DND-41 (cell line): ENCODE results near the gene AKT1.

Experiments used
- ATAC-seq: fragments of 200-7000 bp; cut with Tn5 transposase; 3 replicates; pipeline ENCODE4 v1.9.1; 2021; ENCODE audit warnings: low read depth; ENCODE audit not compliant: insufficient read depth
- DNase-seq: peaks from one replicate; pipeline ENCODE4 v3.0.0-alpha.2; 2020
- H2AFZ ChIP-seq: 2 replicates; pipeline ENCODE4 v1.6.0; 2012; ENCODE audit warnings: low read depth, low read length
- H3K27ac ChIP-seq: 2 replicates; pipeline ENCODE4 v1.5.1; 2012; ENCODE audit warnings: low read length, inconsistent platforms
- H3K27me3 ChIP-seq: fragments of 200-600 bp; sonication (generic); 2 replicates; pipeline ENCODE4 v1.6.0; 2012; ENCODE audit warnings: low read length, mild to moderate bottlenecking, inconsistent platforms; ENCODE audit not compliant: insufficient read depth, poor library complexity
- H3K36me3 ChIP-seq: 2 replicates; pipeline ENCODE4 v1.5.1; 2012; ENCODE audit warnings: low read length, inconsistent platforms; ENCODE audit not compliant: insufficient read depth
- H3K4me1 ChIP-seq: 2 replicates; pipeline ENCODE4 v1.5.1; 2012; ENCODE audit warnings: mild to moderate bottlenecking, low read length; ENCODE audit not compliant: insufficient read depth
- H3K4me2 ChIP-seq: 2 replicates; pipeline ENCODE4 v1.6.0; 2012; ENCODE audit warnings: mild to moderate bottlenecking, moderate library complexity, low read length, inconsistent platforms; ENCODE audit not compliant: insufficient read depth
- H3K4me3 ChIP-seq, 2 experiments: fragments of 200-600 bp in 1 of 2; shearing (Covaris generic) in 1 of 2; 2 replicates each; pipeline ENCODE4 v1.5.1; 2012 to 2016; ENCODE audit warnings: inconsistent platforms in 2 of 2, low read length in 2 of 2, mild to moderate bottlenecking in 2 of 2, low read depth in 1 of 2, moderate library complexity in 1 of 2
- H3K79me2 ChIP-seq: 2 replicates; pipeline ENCODE4 v1.6.0; 2012; ENCODE audit warnings: low read length, inconsistent platforms; ENCODE audit not compliant: insufficient read depth
- H3K9ac ChIP-seq: 2 replicates; pipeline ENCODE4 v1.6.0; 2012; ENCODE audit warnings: low read depth, mild to moderate bottlenecking, inconsistent platforms, low read length, moderate library complexity
- H3K9me3 ChIP-seq: 2 replicates; pipeline ENCODE4 v1.5.1; 2012; ENCODE audit warnings: low read length, moderate library complexity, mild to moderate bottlenecking, inconsistent platforms; ENCODE audit not compliant: insufficient read depth, severe bottlenecking
- H4K20me1 ChIP-seq: 2 replicates; pipeline ENCODE4 v1.6.0; 2012; ENCODE audit warnings: low read length; ENCODE audit not compliant: insufficient read depth
- EZH2 ChIP-seq: IDR thresholded peaks from 3 replicates; pipeline ENCODE4 v1.6.1; 2012; ENCODE audit warnings: borderline replicate concordance, low read depth, mild to moderate bottlenecking, moderate library complexity, low read length, inconsistent platforms; ENCODE audit not compliant: severe bottlenecking
- TF ChIP-seq, protein P1 (sequence below): IDR thresholded peaks from 2 replicates; pipeline ENCODE4 v1.5.1; 2012; ENCODE audit warnings: borderline replicate concordance, low read length, moderate library complexity, mild to moderate bottlenecking; ENCODE audit not compliant: poor library complexity, severe bottlenecking; ENCODE audit errors: extremely low read depth

AKT1 gene

DNA sequence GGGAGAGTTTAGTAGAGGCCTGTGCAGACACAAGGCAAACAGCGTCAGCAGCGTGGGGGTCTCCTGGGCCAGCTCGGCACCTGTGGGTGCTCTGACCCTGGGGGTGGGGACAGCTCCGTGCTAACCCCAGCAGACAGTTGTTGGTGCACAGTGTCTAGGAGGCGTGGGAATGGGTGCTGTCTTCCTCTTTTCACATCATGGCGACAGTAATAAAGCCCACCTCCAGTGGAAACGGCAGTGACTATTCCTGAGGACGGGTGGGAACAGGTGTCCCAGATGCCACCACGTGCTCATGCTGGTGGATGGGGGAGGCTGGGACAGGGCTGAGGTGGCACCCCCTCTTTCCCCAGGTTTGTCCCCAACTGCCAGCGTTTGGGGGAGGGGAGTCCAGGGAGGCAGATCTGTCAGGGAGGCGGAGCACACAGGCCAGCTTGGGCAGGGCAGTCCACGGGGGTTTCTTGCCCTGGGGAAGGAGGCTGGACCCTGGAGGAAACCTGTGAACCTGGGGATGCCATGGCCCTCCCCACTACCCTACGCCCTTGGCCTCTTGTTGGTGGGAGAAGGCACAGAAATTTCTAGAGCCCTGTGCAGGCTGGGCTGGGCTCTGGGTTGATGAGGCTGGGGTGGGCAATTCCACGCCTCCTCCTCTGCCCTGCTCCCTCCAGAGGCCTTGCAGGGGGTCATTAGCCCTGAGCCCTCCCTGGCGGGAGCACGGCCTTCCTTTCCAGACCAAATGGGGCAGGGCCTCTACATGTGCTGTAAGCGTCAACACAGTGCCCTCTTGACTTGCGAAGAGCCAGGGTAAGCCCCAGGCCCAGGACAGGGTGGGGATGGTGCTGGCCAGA is 9.2 kb upstream of the AKT1 start:
- no peaks in the 10 kb centered on the region; the same call in 1 of the 2 replicates for H3K36me3 ChIP-seq
- peaks cover 6% of the 10 kb centered on the region; the same call in 1 of the 2 replicates for H3K79me2 ChIP-seq
- H3K27me3 ChIP-seq: no peaks in the 10 kb centered on the region
- TF ChIP-seq, protein P1, sequence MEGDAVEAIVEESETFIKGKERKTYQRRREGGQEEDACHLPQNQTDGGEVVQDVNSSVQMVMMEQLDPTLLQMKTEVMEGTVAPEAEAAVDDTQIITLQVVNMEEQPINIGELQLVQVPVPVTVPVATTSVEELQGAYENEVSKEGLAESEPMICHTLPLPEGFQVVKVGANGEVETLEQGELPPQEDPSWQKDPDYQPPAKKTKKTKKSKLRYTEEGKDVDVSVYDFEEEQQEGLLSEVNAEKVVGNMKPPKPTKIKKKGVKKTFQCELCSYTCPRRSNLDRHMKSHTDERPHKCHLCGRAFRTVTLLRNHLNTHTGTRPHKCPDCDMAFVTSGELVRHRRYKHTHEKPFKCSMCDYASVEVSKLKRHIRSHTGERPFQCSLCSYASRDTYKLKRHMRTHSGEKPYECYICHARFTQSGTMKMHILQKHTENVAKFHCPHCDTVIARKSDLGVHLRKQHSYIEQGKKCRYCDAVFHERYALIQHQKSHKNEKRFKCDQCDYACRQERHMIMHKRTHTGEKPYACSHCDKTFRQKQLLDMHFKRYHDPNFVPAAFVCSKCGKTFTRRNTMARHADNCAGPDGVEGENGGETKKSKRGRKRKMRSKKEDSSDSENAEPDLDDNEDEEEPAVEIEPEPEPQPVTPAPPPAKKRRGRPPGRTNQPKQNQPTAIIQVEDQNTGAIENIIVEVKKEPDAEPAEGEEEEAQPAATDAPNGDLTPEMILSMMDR: no peak
- TF ChIP-seq EZH2: no peak
- no peak overlapping the region for H3K27ac ChIP-seq
- H2AFZ ChIP-seq: no peak overlapping the region
- DNase-seq (no peak), ATAC-seq (no peak)
- H4K20me1 ChIP-seq: peaks cover 24% of the 10 kb centered on the region
- H3K9ac ChIP-seq: no peak overlapping the region
- peaks cover 25% of the 10 kb centered on the region for H3K4me1 ChIP-seq
- no peak overlapping the region for H3K4me2 ChIP-seq
- no peaks in the 10 kb centered on the region for H3K9me3 ChIP-seq
- no peak overlapping the region for H3K4me3 ChIP-seq

GRCh38 chr14:104803912-104804410 is 8.4 kb upstream of the AKT1 start:
- H3K27ac ChIP-seq: no peak overlapping the region
- no peak for ATAC-seq
- no peaks in the 10 kb centered on the region for H3K9me3 ChIP-seq
- H2AFZ ChIP-seq: no peak overlapping the region
- no peak overlapping the region for H3K9ac ChIP-seq
- no peak for TF ChIP-seq EZH2
- TF ChIP-seq, protein P1: no peak
- no peaks in the 10 kb centered on the region; the same call in 1 of the 2 replicates for H3K36me3 ChIP-seq
- peaks cover 24% of the 10 kb centered on the region for H4K20me1 ChIP-seq
- H3K4me1 ChIP-seq: peaks cover 25% of the 10 kb centered on the region
- no peak overlapping the region for H3K4me2 ChIP-seq
- H3K4me3 ChIP-seq: no peak overlapping the region
- DNase-seq: no peak
- no peaks in the 10 kb centered on the region for H3K27me3 ChIP-seq
- peaks cover 6% of the 10 kb centered on the region; the same call in 1 of the 2 replicates for H3K79me2 ChIP-seq

DNA sequence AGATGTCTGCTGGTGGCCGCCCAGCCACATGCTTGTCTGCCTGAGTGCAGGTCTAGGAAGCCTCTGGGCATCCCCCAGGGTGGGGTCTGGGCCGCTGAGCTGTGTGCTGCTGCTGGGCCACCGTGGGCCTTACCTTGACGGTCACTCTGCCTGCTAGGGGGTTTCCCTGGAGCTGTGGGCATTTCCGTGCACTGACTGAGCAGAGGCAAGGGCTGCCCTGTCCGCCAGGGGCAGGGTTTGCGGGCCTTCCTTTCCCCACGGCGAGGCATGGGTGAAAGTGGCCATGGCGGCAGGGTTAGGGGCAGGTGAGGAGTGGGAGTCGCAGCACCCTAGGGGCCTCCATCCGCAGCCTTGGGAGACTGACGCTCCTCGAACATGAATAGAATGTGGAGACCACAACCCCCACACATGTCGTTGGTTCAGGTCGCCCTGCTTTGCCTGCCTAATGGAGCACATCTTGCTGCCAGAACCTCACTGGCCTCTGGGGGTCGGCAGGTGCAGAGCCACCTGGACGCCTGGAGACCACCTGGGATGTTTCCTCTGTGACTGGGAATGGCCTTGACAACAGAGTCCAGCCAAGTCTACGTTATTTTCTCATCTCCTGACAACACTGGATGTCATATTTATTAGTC is 7.8 kb upstream of the AKT1 start:
- no peak overlapping the region for H2AFZ ChIP-seq
- DNase-seq (no peak), ATAC-seq (no peak)
- no peak overlapping the region for H3K4me2 ChIP-seq
- no peaks in the 10 kb centered on the region for H3K9me3 ChIP-seq
- no peak overlapping the region for H3K9ac ChIP-seq
- H3K4me3 ChIP-seq: no peak overlapping the region
- H3K4me1 ChIP-seq: peaks cover 25% of the 10 kb centered on the region
- H3K27ac ChIP-seq: no peak overlapping the region
- no peaks in the 10 kb centered on the region for H3K27me3 ChIP-seq
- TF ChIP-seq, protein P1: no peak
- TF ChIP-seq EZH2: no peak
- H3K79me2 ChIP-seq: peaks cover 6% of the 10 kb centered on the region; the same call in 1 of the 2 replicates
- H4K20me1 ChIP-seq: peaks cover 24% of the 10 kb centered on the region
- no peaks in the 10 kb centered on the region; the same call in 1 of the 2 replicates for H3K36me3 ChIP-seq
